ENCODE measurements around the gene CNTLN. TPM values are rescaled to one million over a fixed set of nuclear protein-coding genes. Genes with fewer than 3 reads are reported as not detected.

Gene CNTLN
- total RNA-seq, 1 experiment from 2014 or later = 6.7 TPM

DNA sequence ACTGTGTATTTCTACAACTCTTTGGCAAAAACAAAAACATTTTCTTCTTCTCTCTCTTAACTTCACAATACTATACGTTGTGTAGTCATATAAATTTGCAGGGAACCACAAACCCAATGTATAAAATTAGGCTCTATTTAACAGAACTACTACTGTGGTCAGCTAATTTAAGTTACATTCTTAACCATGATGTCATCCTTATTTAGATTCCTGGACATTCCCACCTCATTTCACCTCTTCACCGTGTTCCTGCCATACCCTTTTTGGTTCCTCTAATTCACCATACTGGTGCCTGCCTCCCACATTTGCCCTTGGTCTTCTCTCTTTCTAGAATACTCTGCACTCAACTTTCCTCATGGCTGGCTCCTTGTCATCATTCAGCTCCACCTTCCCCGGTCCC, 368.4 kb downstream of the CNTLN start:
- Mint-ChIP-seq H3K27ac (ENCODE audit: low read depth, unreplicated experiment) (no peak overlapping the region), H3K36me3 (ENCODE audit: insufficient read depth, unreplicated experiment) (peaks cover 4% of the 10 kb centered on the region), H3K9me3 (ENCODE audit: unreplicated experiment) (no peaks in the 10 kb centered on the region), H3K27me3 (ENCODE audit: insufficient read depth, unreplicated experiment) (no peaks in the 10 kb centered on the region), H3K4me1 (ENCODE audit: insufficient read depth, unreplicated experiment) (no peaks in the 10 kb centered on the region), H3K4me3 (ENCODE audit: unreplicated experiment) (no peak overlapping the region)
- TF ChIP-seq, protein P1, sequence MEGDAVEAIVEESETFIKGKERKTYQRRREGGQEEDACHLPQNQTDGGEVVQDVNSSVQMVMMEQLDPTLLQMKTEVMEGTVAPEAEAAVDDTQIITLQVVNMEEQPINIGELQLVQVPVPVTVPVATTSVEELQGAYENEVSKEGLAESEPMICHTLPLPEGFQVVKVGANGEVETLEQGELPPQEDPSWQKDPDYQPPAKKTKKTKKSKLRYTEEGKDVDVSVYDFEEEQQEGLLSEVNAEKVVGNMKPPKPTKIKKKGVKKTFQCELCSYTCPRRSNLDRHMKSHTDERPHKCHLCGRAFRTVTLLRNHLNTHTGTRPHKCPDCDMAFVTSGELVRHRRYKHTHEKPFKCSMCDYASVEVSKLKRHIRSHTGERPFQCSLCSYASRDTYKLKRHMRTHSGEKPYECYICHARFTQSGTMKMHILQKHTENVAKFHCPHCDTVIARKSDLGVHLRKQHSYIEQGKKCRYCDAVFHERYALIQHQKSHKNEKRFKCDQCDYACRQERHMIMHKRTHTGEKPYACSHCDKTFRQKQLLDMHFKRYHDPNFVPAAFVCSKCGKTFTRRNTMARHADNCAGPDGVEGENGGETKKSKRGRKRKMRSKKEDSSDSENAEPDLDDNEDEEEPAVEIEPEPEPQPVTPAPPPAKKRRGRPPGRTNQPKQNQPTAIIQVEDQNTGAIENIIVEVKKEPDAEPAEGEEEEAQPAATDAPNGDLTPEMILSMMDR (IDR thresholded peaks at IDR 0.05; ENCODE audit: unreplicated experiment) = no peak
- BruUV-seq (replicated peaks) = no TSS peak
- no peak for DNase-seq (ENCODE audit: unreplicated experiment)
- CTCF ChIA-PET = no interaction called here
- intact Hi-C loops (cut with micrococcal nuclease) = no loop called here
- POLR2A ChIA-PET = no interaction called here

DNA sequence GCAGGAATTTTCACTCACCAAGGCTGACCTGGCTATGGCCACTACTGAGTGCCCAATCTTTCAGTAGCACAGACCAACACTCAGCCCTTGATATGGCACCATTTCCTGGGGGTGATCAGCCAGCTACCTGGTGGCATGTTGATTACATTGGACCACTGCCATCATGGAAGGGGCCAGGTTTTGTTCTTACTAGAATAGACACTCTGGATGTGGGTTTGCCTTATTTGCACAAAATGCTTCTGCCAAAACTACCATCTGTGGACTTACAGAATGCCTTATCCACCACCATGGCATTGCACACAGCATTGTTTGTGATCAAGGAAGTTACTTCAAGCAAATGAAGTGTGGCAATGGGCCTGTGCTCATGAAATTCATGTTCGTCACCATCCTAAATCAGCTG, 374.3 kb downstream of the CNTLN start:
- H3K9me3 Mint-ChIP-seq (ENCODE audit: unreplicated experiment) = no peaks in the 10 kb centered on the region
- TF ChIP-seq, protein P1 (IDR thresholded peaks at IDR 0.05; ENCODE audit: unreplicated experiment) = no peak
- H3K4me3 Mint-ChIP-seq (ENCODE audit: unreplicated experiment) = no peak overlapping the region
- no peaks in the 10 kb centered on the region for H3K4me1 Mint-ChIP-seq (ENCODE audit: insufficient read depth, unreplicated experiment)
- CTCF ChIA-PET = interaction anchor here (0.6 to 0.7 kb wide), 2 partner anchors 299 to 408 kb away, joined by 3 read pairs; no protein-coding TSS in a partner anchor
- DNase-seq (ENCODE audit: unreplicated experiment) = no peak
- H3K36me3 Mint-ChIP-seq (ENCODE audit: insufficient read depth, unreplicated experiment) = no peaks in the 10 kb centered on the region
- intact Hi-C loops (cut with micrococcal nuclease) = no loop called here
- no TSS peak for BruUV-seq (replicated peaks)
- POLR2A ChIA-PET = interaction anchor here (0.7 kb wide), 1 partner anchor 195 kb away, joined by 3 read pairs; no protein-coding TSS in a partner anchor
- no peak overlapping the region for H3K27ac Mint-ChIP-seq (ENCODE audit: low read depth, unreplicated experiment)
- H3K27me3 Mint-ChIP-seq (ENCODE audit: insufficient read depth, unreplicated experiment) = no peaks in the 10 kb centered on the region

DNA sequence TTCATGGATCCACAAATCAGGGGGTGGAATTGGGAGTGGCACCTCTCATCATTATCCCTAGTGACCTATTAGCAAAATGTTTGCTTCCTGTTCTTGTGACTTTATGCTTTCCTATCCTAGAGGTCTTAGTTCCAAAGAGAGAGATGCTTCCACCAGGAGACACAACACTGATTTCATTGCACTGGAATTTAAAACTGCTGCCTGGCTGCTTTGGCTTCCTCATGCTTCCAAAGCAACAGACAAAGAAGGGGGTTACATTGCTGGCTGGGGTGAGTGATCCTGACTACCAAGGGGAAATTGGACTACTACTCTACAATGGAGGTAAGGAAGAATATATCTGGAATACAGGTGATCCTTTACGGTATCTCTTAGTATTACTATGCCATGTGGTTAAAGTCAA, 374.9 kb downstream of the CNTLN start:
- no peaks in the 10 kb centered on the region for H3K27me3 Mint-ChIP-seq (ENCODE audit: insufficient read depth, unreplicated experiment)
- no peak overlapping the region for H3K4me3 Mint-ChIP-seq (ENCODE audit: unreplicated experiment)
- intact Hi-C loops (cut with micrococcal nuclease) = no loop called here
- H3K27ac Mint-ChIP-seq (ENCODE audit: low read depth, unreplicated experiment) = no peak overlapping the region
- no peaks in the 10 kb centered on the region for H3K9me3 Mint-ChIP-seq (ENCODE audit: unreplicated experiment)
- TF ChIP-seq, protein P1 (IDR thresholded peaks at IDR 0.05; ENCODE audit: unreplicated experiment) = no peak
- H3K4me1 Mint-ChIP-seq (ENCODE audit: insufficient read depth, unreplicated experiment) = no peaks in the 10 kb centered on the region
- CTCF ChIA-PET = interaction anchor here (0.7 kb wide), 1 partner anchor 298 kb away, joined by 3 read pairs; no protein-coding TSS in a partner anchor
- H3K36me3 Mint-ChIP-seq (ENCODE audit: insufficient read depth, unreplicated experiment) = no peaks in the 10 kb centered on the region
- POLR2A ChIA-PET = no interaction called here
- no TSS peak for BruUV-seq (replicated peaks)
- DNase-seq (ENCODE audit: unreplicated experiment) = no peak

DNA sequence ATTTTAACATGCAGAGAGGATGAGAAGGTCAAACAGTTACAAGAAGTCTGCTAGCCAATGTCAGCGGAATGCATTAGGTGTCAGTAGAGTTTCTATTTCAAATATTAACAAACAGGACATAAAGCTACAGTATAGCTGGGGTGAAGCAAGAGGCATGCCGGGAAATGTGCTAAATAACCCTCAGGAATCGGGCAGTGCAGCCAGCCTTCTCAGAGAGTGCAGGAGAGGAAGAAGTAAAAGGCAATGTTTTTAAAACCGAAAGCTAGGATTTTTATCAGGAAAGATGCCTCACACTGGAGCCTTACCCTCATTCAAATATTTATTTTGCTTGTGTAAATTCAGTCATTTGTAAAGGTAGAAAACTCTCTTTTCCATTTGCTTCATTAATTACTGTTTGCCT, 384.9 kb downstream of the CNTLN start:
- TF ChIP-seq, protein P1 (IDR thresholded peaks at IDR 0.05; ENCODE audit: unreplicated experiment) = no peak
- intact Hi-C loops (cut with micrococcal nuclease) = no loop called here
- POLR2A ChIA-PET = no interaction called here
- Mint-ChIP-seq H3K27me3 (ENCODE audit: insufficient read depth, unreplicated experiment) (peaks cover 24% of the 10 kb centered on the region), H3K27ac (ENCODE audit: low read depth, unreplicated experiment) (no peak overlapping the region), H3K36me3 (ENCODE audit: insufficient read depth, unreplicated experiment) (no peaks in the 10 kb centered on the region), H3K4me3 (ENCODE audit: unreplicated experiment) (no peak overlapping the region), H3K4me1 (ENCODE audit: insufficient read depth, unreplicated experiment) (no peaks in the 10 kb centered on the region), H3K9me3 (ENCODE audit: unreplicated experiment) (no peaks in the 10 kb centered on the region)
- no peak for DNase-seq (ENCODE audit: unreplicated experiment)
- CTCF ChIA-PET = interaction anchor here (0.9 to 3.0 kb wide), 6 partner anchors 8 to 283 kb away, joined by 3 to 18 read pairs (median 4); no protein-coding TSS in a partner anchor
- no TSS peak for BruUV-seq (replicated peaks)
